ENCODE results near the gene FEZF1. TPM values are rescaled to one million over a fixed set of nuclear protein-coding genes. Genes with fewer than 3 reads are reported as not detected.

Gene FEZF1
- total and polyA plus RNA-seq, 10 donors = 0.04 TPM; not detected in 9

DNA sequence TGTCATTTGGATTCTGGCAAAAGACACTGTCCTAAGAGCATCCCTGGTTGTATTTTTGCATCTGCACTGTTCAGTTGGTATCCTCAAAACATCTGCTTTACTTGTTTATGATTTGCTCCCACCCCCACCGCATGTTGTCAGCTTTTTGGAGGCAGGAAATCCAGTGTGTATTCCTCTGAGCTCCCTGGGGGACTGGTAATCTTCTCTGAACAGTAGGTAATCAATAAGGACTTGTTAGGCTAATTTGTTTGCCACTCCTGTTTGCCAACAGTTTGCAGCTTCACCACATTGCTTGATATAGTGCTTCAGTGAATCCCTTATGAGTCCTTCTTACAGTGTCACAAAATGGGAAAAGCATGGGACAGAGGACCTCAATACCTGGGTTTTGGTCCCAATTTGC is 49.1 kb downstream of the FEZF1 start:
- H3K4me1 ChIP-seq = no peaks in the 10 kb centered on the region
- WGBS, 5 donors = 4 to 22% (median 7%) methylated on average over 1 of the region's 1 CpG
- TF ChIP-seq POLR2A (IDR thresholded peaks at IDR 0.05) = no peak
- TF ChIP-seq, protein P1, sequence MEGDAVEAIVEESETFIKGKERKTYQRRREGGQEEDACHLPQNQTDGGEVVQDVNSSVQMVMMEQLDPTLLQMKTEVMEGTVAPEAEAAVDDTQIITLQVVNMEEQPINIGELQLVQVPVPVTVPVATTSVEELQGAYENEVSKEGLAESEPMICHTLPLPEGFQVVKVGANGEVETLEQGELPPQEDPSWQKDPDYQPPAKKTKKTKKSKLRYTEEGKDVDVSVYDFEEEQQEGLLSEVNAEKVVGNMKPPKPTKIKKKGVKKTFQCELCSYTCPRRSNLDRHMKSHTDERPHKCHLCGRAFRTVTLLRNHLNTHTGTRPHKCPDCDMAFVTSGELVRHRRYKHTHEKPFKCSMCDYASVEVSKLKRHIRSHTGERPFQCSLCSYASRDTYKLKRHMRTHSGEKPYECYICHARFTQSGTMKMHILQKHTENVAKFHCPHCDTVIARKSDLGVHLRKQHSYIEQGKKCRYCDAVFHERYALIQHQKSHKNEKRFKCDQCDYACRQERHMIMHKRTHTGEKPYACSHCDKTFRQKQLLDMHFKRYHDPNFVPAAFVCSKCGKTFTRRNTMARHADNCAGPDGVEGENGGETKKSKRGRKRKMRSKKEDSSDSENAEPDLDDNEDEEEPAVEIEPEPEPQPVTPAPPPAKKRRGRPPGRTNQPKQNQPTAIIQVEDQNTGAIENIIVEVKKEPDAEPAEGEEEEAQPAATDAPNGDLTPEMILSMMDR (IDR thresholded peaks at IDR 0.05 in 8 of 11, conservative IDR thresholded peaks at IDR 0.05 in 3 of 11) = no peak
- TF ChIP-seq POLR2AphosphoS5 (IDR thresholded peaks at IDR 0.05) = no peak
- no peaks in the 10 kb centered on the region for H3K27me3 ChIP-seq (replicated peaks in 1 of 7)
- H3K36me3 ChIP-seq = no peaks in the 10 kb centered on the region
- no peak overlapping the region for H3K4me3 ChIP-seq
- DNase-seq = no peak
- H3K9me3 ChIP-seq = no peaks in the 10 kb centered on the region
- intact Hi-C loops (cut with DNase I; ENCODE audit: low total_unique reads) = no loop called here
- no peak overlapping the region for H3K27ac ChIP-seq

Other genes starting within 250 kb of the FEZF1 start
- gene AASS, start 160.5 kb downstream of the FEZF1 start, total RNA-seq = 10 to 100 TPM; 11.2 to 25.3 (median 19.4) TPM
- gene AASS, start 160.5 kb downstream of the FEZF1 start, polyA plus RNA-seq = 1 to 10 TPM; 1.7 to 2.9 (median 2.5) TPM